PC-3 (cell line): Measurements from ENCODE around the gene PRPF4. TPM values are rescaled to one million over a fixed set of nuclear protein-coding genes. Genes with fewer than 3 reads are reported as not detected.
"Not testable (repeated sequence)": the region's sequence is repeated elsewhere in the genome, so short reads cannot be mapped to it uniquely, and the experiment has no call there.

Experiments
- ATAC-seq: fragments of 200-7000 bp; cut with Tn5 transposase; 2 replicates; pipeline ENCODE4 v1.9.1; 2020; ENCODE audit warnings: mild to moderate bottlenecking, moderate library complexity
- BruUV-seq: library from RNA; stranded (reverse); fragments of 400-500 nt; replicated peaks from 2 replicates; lab custom pipeline; 2021; lab: Mats Ljungman, UMichigan
- CTCF ChIA-PET: fragments of 300-600 bp; sonication (Branson Sonifier 250); formaldehyde crosslinking; loops from one replicate; lab custom pipeline; 2022; ENCODE audit warnings: antibody characterized with exemption; lab: Charles Lee
- POLR2A ChIA-PET: fragments of 300-600 bp; sonication (Branson Sonifier 250); formaldehyde crosslinking; loops from one replicate; lab custom pipeline; 2022; ENCODE audit warnings: antibody characterized with exemption; ENCODE audit not compliant: unreplicated experiment; lab: Charles Lee
- DNase-seq: peaks from one replicate; pipeline ENCODE4 v3.0.0-alpha.2; 2015
- H2AFZ ChIP-seq: fragments of 300-600 bp; sonication (generic); 2 replicates; pipeline ENCODE4 v1.6.0; 2016; ENCODE audit warnings: antibody characterized with exemption, low read length
- H3F3A ChIP-seq: fragments of 300-600 bp; sonication (generic); one replicate; pipeline ENCODE4 v1.6.0; 2017; ENCODE audit warnings: antibody characterized with exemption, low read length, control low read depth, mild to moderate bottlenecking; ENCODE audit not compliant: unreplicated experiment
- H3K27ac ChIP-seq: fragments of 300-600 bp; sonication (generic); 2 replicates; pipeline ENCODE4 v1.5.1; 2016; ENCODE audit warnings: mild to moderate bottlenecking, low read length
- H3K27me3 ChIP-seq: fragments of 300-600 bp; sonication (generic); 2 replicates; pipeline ENCODE4 v1.6.1; 2016; ENCODE audit warnings: low read length, mixed read lengths
- H3K36me3 ChIP-seq: fragments of 300-600 bp; sonication (generic); 2 replicates; pipeline ENCODE4 v1.6.1; 2016; ENCODE audit warnings: low read depth, mixed run types, low read length, mixed read lengths
- H3K4me1 ChIP-seq: fragments of 300-600 bp; sonication (generic); 2 replicates; pipeline ENCODE4 v1.5.1; 2016; ENCODE audit warnings: low read length; ENCODE audit not compliant: insufficient read depth
- H3K4me2 ChIP-seq: fragments of 300-600 bp; sonication (generic); 2 replicates; pipeline ENCODE4 v1.6.0; 2016; ENCODE audit warnings: low read length
- H3K4me3 ChIP-seq: fragments of 300-600 bp; sonication (generic); 2 replicates; pipeline ENCODE4 v1.5.1; 2016; ENCODE audit warnings: mild to moderate bottlenecking, low read length, mixed read lengths
- H3K79me2 ChIP-seq: fragments of 300-600 bp; sonication (generic); 2 replicates; pipeline ENCODE4 v1.6.1; 2017; ENCODE audit warnings: low read length, mixed read lengths
- H3K9ac ChIP-seq: fragments of 300-600 bp; sonication (generic); 2 replicates; pipeline ENCODE4 v1.6.0; 2016; ENCODE audit warnings: mild to moderate bottlenecking, low read length
- H3K9me2 ChIP-seq: fragments of 300-600 bp; sonication (generic); replicated peaks from 2 replicates; pipeline ENCODE4 v1.6.1; 2016; ENCODE audit warnings: mixed run types, low read length, mixed read lengths
- H3K9me3 ChIP-seq: fragments of 300-600 bp; sonication (generic); 2 replicates; pipeline ENCODE4 v1.6.1; 2016; ENCODE audit warnings: low read length, mixed read lengths
- H4K20me1 ChIP-seq: fragments of 300-600 bp; sonication (generic); 2 replicates; pipeline ENCODE4 v1.6.1; 2016; ENCODE audit warnings: low read length, mixed read lengths
- EZH2 ChIP-seq: fragments of 300-600 bp; sonication (generic); IDR thresholded peaks from one replicate; pipeline ENCODE4 v1.6.1; 2017; ENCODE audit warnings: antibody characterized with exemption, mild to moderate bottlenecking, low read length; ENCODE audit not compliant: unreplicated experiment
- EZH2phosphoT487 ChIP-seq: fragments of 300-600 bp; sonication (generic); IDR thresholded peaks from 2 replicates; pipeline ENCODE4 v1.6.1; 2018; ENCODE audit warnings: mild to moderate bottlenecking, antibody characterized with exemption, low read length, borderline replicate concordance
- intact Hi-C: fragments of 100-400 bp; cut with micrococcal nuclease; formaldehyde crosslinking; loops from 2 replicates; pipeline ENCODE4 v1.9.0; 2023
- total RNA-seq: library from RNA; depleted of rRNA; stranded (reverse); fragments of >200 nt; gene quantifications from 2 replicates; pipeline ENCODE4 v1.2.3, GENCODE V29; 2014
- TF ChIP-seq, protein P1 (sequence below): fragments of 300-600 bp; sonication (generic); conservative IDR thresholded peaks from 2 replicates; pipeline ENCODE4 v1.5.1; 2017; ENCODE audit warnings: antibody characterized with exemption, low read depth, mild to moderate bottlenecking, low read length

The PRPF4 gene
- total RNA-seq, 1 experiment from 2014 or later, result 32.1 TPM

GRCh38 chr9:113228130-113228665 is 47.3 kb upstream of the PRPF4 start:
- H4K20me1 ChIP-seq, result no peaks in the 10 kb centered on the region
- ChIA-PET POLR2A (no interaction called here), CTCF (no interaction called here)
- H3K27ac ChIP-seq, result no peak overlapping the region
- ATAC-seq (no peak), DNase-seq (no peak)
- intact Hi-C loops, result no loop called here
- no peaks in the 10 kb centered on the region; the same call in 1 of the 2 replicates for H3K36me3 ChIP-seq
- no peaks in the 10 kb centered on the region for H3K9me2 ChIP-seq
- H3K27me3 ChIP-seq, result no peaks in the 10 kb centered on the region
- H3K4me3 ChIP-seq, result no peak overlapping the region
- BruUV-seq, result no TSS peak
- H3K9me3 ChIP-seq, result no peaks in the 10 kb centered on the region
- no peaks in the 10 kb centered on the region for H3F3A ChIP-seq
- H3K79me2 ChIP-seq, result peaks cover 14% of the 10 kb centered on the region
- no peak overlapping the region for H3K4me2 ChIP-seq
- peaks cover 6% of the 10 kb centered on the region; the same call in 1 of the 2 replicates for H3K4me1 ChIP-seq
- no peak overlapping the region for H3K9ac ChIP-seq
- no peak overlapping the region for H2AFZ ChIP-seq
- no peak for TF ChIP-seq EZH2phosphoT487
- TF ChIP-seq, protein P1, sequence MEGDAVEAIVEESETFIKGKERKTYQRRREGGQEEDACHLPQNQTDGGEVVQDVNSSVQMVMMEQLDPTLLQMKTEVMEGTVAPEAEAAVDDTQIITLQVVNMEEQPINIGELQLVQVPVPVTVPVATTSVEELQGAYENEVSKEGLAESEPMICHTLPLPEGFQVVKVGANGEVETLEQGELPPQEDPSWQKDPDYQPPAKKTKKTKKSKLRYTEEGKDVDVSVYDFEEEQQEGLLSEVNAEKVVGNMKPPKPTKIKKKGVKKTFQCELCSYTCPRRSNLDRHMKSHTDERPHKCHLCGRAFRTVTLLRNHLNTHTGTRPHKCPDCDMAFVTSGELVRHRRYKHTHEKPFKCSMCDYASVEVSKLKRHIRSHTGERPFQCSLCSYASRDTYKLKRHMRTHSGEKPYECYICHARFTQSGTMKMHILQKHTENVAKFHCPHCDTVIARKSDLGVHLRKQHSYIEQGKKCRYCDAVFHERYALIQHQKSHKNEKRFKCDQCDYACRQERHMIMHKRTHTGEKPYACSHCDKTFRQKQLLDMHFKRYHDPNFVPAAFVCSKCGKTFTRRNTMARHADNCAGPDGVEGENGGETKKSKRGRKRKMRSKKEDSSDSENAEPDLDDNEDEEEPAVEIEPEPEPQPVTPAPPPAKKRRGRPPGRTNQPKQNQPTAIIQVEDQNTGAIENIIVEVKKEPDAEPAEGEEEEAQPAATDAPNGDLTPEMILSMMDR, result no peak
- TF ChIP-seq EZH2, result no peak

GRCh38 chr9:113231701-113232100 is 43.8 kb upstream of the PRPF4 start:
- H3F3A ChIP-seq, result no peaks in the 10 kb centered on the region
- TF ChIP-seq, protein P1, result no peak
- TF ChIP-seq EZH2 (no peak), EZH2phosphoT487 (no peak)
- no peak for ATAC-seq
- H3K9me2 ChIP-seq, result no peaks in the 10 kb centered on the region
- no peak overlapping the region for H2AFZ ChIP-seq
- no peak overlapping the region for H3K4me3 ChIP-seq
- no peak for DNase-seq
- H3K27me3 ChIP-seq, result no peaks in the 10 kb centered on the region
- BruUV-seq, result no TSS peak
- H4K20me1 ChIP-seq, result no peaks in the 10 kb centered on the region
- CTCF ChIA-PET, result no interaction called here
- intact Hi-C loops, result no loop called here
- H3K9ac ChIP-seq, result no peak overlapping the region
- H3K9me3 ChIP-seq, result no peaks in the 10 kb centered on the region
- no peaks in the 10 kb centered on the region for H3K79me2 ChIP-seq
- no peak overlapping the region for H3K4me2 ChIP-seq
- H3K36me3 ChIP-seq, result no peaks in the 10 kb centered on the region
- POLR2A ChIA-PET, result no interaction called here
- no peaks in the 10 kb centered on the region for H3K4me1 ChIP-seq
- H3K27ac ChIP-seq, result no peak overlapping the region

DNA sequence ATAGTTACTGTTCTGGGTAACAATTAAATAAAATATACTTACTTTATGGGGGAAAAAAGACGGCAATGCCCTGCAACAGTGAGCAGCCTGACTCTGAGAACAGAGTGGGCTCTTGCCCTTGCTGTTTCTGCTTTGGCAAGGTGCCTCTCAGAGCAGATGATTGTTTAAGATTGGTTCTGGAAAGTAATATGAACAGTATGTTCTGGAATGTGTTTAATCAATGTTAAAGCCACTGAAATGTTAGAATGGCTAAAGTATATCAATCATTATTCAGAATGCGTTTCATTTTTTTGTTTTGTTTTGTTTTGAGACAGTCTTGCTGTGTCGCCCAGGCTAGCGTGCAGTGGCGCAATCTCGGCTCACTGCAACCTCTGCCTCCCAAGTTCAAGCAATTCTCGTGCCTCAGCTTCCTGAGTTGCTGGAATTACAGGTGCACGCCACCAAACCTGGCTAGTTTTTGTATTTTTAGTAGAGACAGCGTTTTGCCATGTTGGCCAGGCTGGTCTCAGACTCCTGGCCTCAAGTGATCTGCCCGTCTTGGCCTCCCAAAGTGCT is 39.7 kb upstream of the PRPF4 start:
- H3K27ac ChIP-seq, H3K4me2 ChIP-seq, H3K9me3 ChIP-seq, H3K9me2 ChIP-seq, CTCF ChIA-PET, H3K36me3 ChIP-seq, intact Hi-C loops, H3K4me1 ChIP-seq, POLR2A ChIA-PET, BruUV-seq, ATAC-seq, H3K4me3 ChIP-seq, H3K79me2 ChIP-seq, H3F3A ChIP-seq, H2AFZ ChIP-seq, H3K9ac ChIP-seq, DNase-seq, H4K20me1 ChIP-seq, H3K27me3 ChIP-seq: not testable (repeated sequence)
